CD4-positive, alpha-beta T cell treated with Interleukin-4 for 1 hour (primary cell): ENCODE data around the gene CAPN7.

Experiments used
- DNase-seq, 2 donors: peaks; one replicate each; pipeline ENCODE4 v3.0.0-alpha.2; 2020 to 2022

CAPN7 gene

GRCh38 chr3:15255215-15255614 lies 49.2 kb downstream of the CAPN7 start:
- no peak for DNase-seq

GRCh38 chr3:15256861-15257341 lies 50.9 kb downstream of the CAPN7 start:
- no peak for DNase-seq

DNA sequence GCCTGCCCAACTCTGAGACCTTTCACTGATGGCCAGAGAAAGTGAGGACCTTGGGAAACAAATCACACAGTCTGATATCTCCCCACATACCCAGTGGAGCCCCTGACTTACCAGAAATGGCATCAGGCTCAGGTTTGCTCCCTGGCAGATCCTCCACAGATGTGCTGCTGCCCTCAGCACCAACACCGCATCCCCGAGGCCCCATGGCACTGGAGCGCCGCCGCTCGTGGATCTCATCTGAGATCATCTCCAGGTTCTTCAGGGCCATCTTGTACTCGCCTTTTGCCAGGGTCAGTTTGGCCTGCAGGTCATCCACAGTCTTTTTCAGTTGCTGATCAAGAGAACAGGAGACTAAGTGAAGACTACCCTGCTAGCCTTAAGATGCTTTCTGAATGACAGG lies 52.7 kb downstream of the CAPN7 start:
- no peak for DNase-seq

- no peak for DNase-seq
Observed at GRCh38 chr3:15260531-15260930, 54.5 kb downstream of the CAPN7 start.

DNA sequence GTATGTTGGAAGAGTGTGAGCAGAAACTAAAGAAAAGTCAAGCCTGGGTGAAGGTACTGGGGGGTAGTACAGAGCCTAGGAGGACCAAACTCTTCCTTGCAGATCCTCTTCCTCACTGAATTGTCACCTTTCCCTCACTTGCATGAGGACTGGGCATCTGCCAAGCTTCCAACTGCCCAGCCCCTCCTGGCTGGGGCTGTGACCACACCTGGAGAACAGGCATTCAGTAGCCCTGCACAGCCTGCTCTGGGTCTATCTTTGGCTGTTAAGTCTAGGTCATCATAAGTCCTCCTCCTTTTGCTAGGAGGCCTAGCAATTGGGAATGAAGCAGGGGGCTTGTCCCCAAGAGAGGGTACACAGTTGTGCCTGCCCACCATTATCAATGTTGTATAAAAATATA lies 55.2 kb downstream of the CAPN7 start:
- no peak for DNase-seq

- DNase-seq, result no peak
Observed at GRCh38 chr3:15262021-15262420, 56.0 kb downstream of the CAPN7 start.

- DNase-seq, result no peak
Observed at GRCh38 chr3:15263120-15263519, 57.1 kb downstream of the CAPN7 start.

GRCh38 chr3:15263926-15264325 lies 57.9 kb downstream of the CAPN7 start:
- DNase-seq, result no peak

DNA sequence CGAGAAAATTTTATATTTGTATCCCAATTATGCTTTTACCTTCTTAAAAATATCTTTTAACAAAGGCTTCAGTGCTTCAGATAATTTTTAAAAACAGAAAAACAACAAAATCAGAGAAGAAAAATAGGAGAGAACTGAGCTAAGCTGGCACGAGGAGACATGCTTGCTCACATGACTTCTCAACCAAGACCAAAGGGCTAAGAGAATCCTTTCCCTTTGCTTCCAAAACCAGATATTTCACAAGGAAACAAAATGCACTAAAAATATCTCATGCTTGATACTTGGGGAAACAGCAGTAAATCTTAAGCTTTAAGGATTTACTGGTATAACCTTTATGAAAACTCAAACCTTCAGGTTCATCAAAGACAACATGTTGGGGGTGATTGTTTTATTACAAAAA lies 58.4 kb downstream of the CAPN7 start:
- no peak for DNase-seq

GRCh38 chr3:15265655-15266509 lies 59.8 kb downstream of the CAPN7 start:
- no peak for DNase-seq

DNA sequence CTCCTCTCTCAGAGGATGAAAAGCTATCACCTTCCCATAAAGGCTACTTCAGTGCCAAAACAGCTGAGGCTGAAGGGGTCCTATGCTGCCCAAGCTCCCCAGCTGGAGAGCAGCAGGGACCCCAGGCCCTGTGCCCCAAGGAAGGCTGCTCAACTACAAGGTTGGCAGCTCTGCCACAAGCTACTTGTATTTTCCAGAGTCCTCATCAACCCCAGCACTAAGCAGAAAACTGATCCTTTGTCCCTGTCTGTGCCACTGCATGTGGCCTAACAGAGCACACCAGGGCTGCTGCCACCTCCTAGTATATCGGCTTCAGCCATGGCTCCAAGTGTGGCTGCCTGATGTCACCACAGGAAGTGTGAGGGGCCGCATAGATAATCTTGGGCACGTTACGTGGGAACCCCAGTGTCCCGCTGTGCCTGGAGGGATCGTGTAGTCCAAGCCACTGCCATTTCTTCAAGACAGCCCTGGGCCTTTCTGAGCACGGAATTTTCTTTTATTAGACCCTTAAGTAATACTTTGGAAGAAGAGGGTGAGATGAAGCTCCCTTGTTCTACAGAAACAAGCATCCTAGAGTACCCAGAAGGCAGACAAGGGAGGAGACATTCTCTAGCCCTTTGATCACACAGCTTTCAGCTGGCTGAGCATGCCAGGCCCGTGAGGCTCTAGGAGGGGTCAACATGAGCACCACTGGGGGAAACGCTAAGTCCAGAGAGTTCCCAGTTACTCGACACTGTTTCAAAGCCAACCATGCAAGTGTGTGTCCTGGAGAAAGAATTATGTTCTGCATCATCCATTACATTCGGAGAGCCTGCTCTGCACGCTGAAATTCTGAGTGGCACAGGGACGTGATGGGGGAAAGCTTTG lies 60.7 kb downstream of the CAPN7 start:
- DNase-seq, result no peak

DNA sequence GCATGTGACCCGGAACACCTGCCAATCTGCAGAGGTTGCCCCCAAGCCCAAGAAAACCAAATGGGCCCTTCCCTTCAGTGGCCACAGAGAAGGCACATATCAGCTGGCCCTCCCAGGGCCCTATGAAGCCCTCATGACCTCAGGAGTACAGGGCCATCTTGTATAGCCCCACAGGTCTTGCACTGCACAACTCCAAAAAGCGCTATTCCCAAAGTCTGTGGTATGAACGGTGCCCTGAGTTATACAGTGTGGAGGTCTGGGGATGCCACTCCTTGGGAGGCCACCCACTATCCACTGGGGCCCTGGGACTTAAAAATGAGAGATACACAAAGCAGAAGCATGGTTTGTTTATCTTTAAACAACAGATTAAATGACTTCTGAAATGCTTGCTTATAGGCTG lies 61.5 kb downstream of the CAPN7 start:
- DNase-seq, result no peak

- peak; percentile 86 to 87 for DNase-seq
Observed at GRCh38 chr3:15268033-15268631, 62.1 kb downstream of the CAPN7 start.

DNA sequence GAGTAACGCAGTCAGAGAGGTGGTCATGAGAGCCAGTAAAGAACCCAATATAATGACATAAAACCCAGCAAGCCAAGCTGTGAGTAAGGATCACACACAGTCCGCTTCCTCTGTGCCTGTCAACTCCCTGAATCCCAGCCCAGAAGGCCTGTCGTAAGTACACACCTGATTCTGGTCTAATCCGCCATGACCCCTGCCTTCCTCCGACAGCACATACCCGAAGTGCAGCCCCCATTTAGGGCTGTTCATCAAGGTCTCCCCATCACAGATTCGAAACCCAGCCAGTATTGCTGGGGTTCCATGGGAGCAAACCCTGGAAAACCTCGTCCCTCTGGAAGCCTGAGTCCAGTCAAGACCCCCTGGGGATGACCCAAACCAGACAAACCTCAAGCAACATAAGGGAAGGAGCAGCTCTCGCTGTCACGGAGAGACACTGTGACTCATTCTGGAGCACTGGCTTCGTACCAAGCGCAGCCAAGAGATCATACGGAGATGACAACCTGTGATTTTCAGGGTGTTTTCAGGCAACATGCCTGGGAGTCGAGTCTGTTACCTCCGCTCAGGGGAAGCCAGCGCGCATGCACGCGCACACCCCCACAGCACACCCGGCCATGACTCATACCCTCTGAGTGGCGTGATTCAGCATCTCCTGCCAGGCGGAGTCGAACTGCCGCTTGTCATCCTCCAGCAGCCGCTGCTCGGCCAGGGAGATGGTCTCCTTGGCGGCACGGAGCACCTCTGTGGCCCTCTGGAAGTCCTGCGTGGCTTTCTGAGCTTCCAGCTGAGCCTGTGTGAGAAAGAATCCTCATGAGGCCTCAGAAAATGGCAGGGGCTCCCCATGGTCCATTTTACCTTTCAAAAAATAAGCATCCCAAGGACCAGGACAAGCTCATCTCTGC lies 63.3 kb downstream of the CAPN7 start:
- DNase-seq, result peak; percentile 86 to 91

DNA sequence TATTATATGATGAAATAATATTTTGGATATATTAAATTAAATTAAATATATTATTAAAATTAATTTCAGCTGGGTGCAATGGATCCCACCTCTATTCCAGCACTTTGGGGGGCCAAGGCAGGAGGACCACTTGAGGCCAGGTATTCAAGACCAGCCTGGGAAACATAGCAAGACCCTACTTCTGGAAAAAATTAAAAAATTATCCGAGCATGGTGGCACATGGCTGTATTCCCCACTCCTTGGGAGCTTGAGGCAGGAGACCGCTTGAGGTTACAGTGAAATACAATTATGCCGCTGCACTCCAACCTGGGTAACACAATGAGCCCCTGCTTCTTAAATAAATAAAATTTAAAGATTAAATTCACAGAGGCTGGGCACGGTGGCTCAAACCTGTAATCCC lies 65.0 kb downstream of the CAPN7 start:
- DNase-seq, result no peak

DNA sequence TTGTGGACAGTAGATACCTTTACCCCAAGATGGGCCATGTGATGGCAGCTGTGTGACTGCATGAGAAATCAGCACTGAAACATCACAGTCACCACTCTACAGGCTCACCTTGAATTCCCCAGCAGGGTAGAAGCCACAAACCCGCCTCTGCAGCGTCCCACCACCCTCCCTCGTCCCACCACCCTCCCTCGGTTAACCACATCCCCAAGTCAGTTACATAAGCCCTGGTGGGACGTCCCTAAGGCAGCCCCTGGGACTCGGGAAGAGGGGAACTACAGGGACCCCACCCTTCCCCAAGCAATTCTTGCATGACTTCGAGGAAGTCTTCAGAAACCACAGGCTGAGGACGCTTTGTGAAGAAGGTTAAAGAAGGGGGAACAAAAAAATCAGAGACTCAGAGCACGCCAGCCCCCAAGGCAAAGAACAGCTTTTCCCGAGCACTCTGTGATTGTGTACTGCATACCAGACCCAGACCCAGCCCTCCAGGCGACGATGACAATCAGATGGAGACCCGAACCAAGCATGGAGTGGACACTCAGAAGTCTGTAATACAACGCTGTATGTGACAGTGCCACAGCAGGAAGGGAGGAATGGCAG lies 65.8 kb downstream of the CAPN7 start:
- DNase-seq, result peak; percentile 92 to 93

- DNase-seq, result no peak
Observed at GRCh38 chr3:15272426-15273196, 66.6 kb downstream of the CAPN7 start.

DNA sequence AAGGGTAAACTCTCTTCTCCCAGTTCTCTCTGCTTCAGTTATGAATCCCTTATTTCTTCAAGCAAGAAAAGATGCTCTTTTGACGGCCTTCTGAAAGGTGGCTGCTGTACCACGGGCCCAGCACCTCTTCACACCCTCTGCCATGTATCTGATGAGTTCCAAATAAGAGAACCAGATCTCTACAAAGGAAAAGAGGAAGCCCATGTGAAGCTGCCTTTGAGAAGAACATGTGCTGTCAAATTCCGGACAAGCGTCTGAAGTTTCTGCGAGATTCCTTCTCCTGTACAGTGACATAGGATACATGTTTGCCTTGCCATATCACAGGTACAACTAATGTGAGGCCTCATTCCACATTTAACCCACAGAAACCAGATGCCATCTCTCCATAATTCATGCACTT lies 67.2 kb downstream of the CAPN7 start:
- no peak for DNase-seq

DNA sequence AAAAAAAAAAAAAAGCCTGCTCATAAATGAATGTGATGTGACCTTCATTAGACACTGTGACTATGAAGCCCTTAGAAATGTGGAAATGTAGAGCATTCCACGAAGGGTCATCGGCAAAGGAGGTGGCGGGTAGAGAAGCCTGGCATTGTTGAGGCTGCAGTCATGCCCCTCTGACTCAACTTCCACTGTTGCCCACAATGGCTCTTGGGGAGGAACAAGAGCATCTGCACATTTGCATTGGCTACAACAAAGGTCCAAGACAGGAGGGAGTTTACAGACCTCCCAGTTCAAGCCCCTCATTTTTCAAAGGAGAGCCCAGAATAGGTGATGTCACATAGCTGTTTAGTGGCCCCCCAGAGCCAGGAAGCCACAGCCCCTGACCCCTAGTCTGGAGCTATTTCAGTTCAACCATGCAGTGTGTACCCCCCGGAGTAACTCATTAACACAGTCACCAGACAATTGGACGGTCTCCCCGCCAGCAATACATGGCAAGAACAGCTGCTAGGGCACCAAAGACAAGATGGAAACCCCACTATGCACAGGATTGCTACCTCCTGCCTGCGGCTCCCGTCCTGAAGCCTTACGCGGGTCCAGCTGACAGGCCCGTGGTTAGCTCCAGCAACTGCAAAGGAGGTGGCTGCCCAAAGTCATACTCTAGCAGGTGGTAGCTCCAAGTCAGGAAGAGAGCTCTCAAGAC lies 70.1 kb downstream of the CAPN7 start:
- DNase-seq, result no peak

- DNase-seq, result no peak
Observed at GRCh38 chr3:15277861-15278500, 71.9 kb downstream of the CAPN7 start.
